GM12878 (cell line): ENCODE measurements around the gene VAV2. TPM values are rescaled to one million over a fixed set of nuclear protein-coding genes. Genes with fewer than 3 reads are reported as not detected.

Experiments
- ATAC-seq: fragments of 200-7000 bp; cut with Tn5 transposase; 3 replicates; pipeline ENCODE4 v1.9.1; 2020; ENCODE audit warnings: mild to moderate bottlenecking, moderate library complexity
- BruUV-seq: library from RNA; stranded (reverse); fragments of 400-500 nt; replicated peaks from 2 replicates; lab custom pipeline; 2021; lab: Mats Ljungman, UMichigan
- CTCF ChIA-PET: fragments of 300-600 bp; sonication (Branson Sonifier 250); formaldehyde crosslinking; extraction: SDS; loops from one replicate; lab custom pipeline; 2021; ENCODE audit warnings: inconsistent platforms; lab: Yijun Ruan, JAX
- POLR2A ChIA-PET: fragments of 350-600 bp; formaldehyde crosslinking; extraction: SDS; loops from one replicate; lab custom pipeline; 2021; ENCODE audit warnings: inconsistent platforms; lab: Charles Lee
- RAD21 ChIA-PET: fragments of 300-600 bp; sonication (Branson Sonifier 250); formaldehyde crosslinking; loops from one replicate; lab custom pipeline; 2023; ENCODE audit warnings: antibody characterized with exemption; ENCODE audit not compliant: unreplicated experiment; lab: Charles Lee
- SMC1A ChIA-PET: fragments of 300-600 bp; sonication (Branson Sonifier 250); formaldehyde crosslinking; loops from one replicate; lab custom pipeline; 2023; ENCODE audit not compliant: unreplicated experiment, uncharacterized antibody; lab: Charles Lee
- DNase-seq: peaks from one replicate; pipeline ENCODE4 v3.0.0-alpha.2; 2011; ENCODE audit warnings: low read depth, low spot score
- FAIRE-seq: peaks from 3 replicates; lab custom pipeline; 2011; peaks lifted over from hg19 to GRCh38; lab: Jason Lieb, UNC
- H2AFZ ChIP-seq: 2 replicates; pipeline ENCODE4 v1.6.0; 2011; ENCODE audit warnings: low read depth, low read length, control low read depth; ENCODE audit not compliant: control insufficient read depth
- H3K27ac ChIP-seq: 2 replicates; pipeline ENCODE4 v1.5.1; 2011; ENCODE audit warnings: control low read depth; ENCODE audit not compliant: control insufficient read depth, insufficient read depth
- H3K27me3 ChIP-seq, 2 experiments: replicated peaks in 1 of 2; 2 replicates each; pipeline versions ENCODE4 v1.6.0 to v1.6.1; 2011; ENCODE audit warnings: low read length in 1 of 2; ENCODE audit not compliant: control insufficient read depth in 2 of 2, insufficient read depth in 2 of 2
- H3K36me3 ChIP-seq, 2 experiments: 2 replicates each; pipeline ENCODE4 v1.5.1; 2011; ENCODE audit warnings: low read length in 1 of 2; ENCODE audit not compliant: control insufficient read depth in 2 of 2, insufficient read depth in 2 of 2
- H3K4me1 ChIP-seq: 2 replicates; pipeline ENCODE4 v1.6.1; 2011; ENCODE audit warnings: mild to moderate bottlenecking, low read length, moderate library complexity, mixed read lengths; ENCODE audit not compliant: control insufficient read depth, insufficient read depth
- H3K4me2 ChIP-seq: 2 replicates; pipeline ENCODE4 v1.6.0; 2011; ENCODE audit warnings: control low read depth; ENCODE audit not compliant: control insufficient read depth, insufficient read depth
- H3K4me3 ChIP-seq: fragments of 200-600 bp; sonication (generic); 2 replicates; pipeline ENCODE4 v1.5.1; 2016
- H3K79me2 ChIP-seq: 2 replicates; pipeline ENCODE4 v1.6.0; 2011; ENCODE audit warnings: low read length; ENCODE audit not compliant: control insufficient read depth, insufficient read depth
- H3K9ac ChIP-seq: 2 replicates; pipeline ENCODE4 v1.8.0; 2011; ENCODE audit warnings: low read length, control low read depth, mixed read lengths; ENCODE audit not compliant: control insufficient read depth, insufficient read depth
- H3K9me3 ChIP-seq: replicated peaks from 3 replicates; pipeline ENCODE4 v1.5.1; 2011; ENCODE audit warnings: mild to moderate bottlenecking, low read length; ENCODE audit not compliant: control insufficient read depth, insufficient read depth
- H4K20me1 ChIP-seq: 2 replicates; pipeline ENCODE4 v1.6.0; 2011; ENCODE audit not compliant: control insufficient read depth, insufficient read depth
- BMI1 ChIP-seq: fragments of 450-650 bp; IDR thresholded peaks from 2 replicates; pipeline ENCODE4 v1.6.1; 2016; ENCODE audit warnings: mild to moderate bottlenecking, moderate library complexity, borderline replicate concordance
- FOXK2 ChIP-seq: fragments of 450-650 bp; IDR thresholded peaks from 2 replicates; pipeline ENCODE4 v1.6.1; 2017; ENCODE audit warnings: mild to moderate bottlenecking, moderate library complexity
- WGBS: methylation state at CpG from one replicate; pipeline ENCODE4 v1.1.6; 2016; ENCODE audit warnings: low lambda C conversion rate; ENCODE audit not compliant: insufficient replicate concordance, insufficient coverage; ENCODE audit errors: missing lambda C conversion rate; 5-methylcytosine and 5-hydroxymethylcytosine counted together
- in situ Hi-C: fragments of 300-500 bp; cut with MboI; formaldehyde crosslinking; loops from 9 replicates; pipeline ENCODE4 v1.14.3; 2018; ENCODE audit warnings: mixed read lengths
- intact Hi-C: fragments of 100-400 bp; cut with micrococcal nuclease; formaldehyde crosslinking; loops from one replicate; pipeline ENCODE4 v1.14.2; 2022; ENCODE audit not compliant: unreplicated experiment
- polyA plus RNA-seq, 11 experiments: library from polyadenylated mRNA; depleted of rRNA in 4 of 11; unstranded in 6 of 11; stranded (reverse) in 5 of 11; fragments of >200 nt; fragmentation: Nextera tagmentation in 4 of 11; fragmentation: Illumina TruSeq in 1 of 11; extraction: Ambion mirVana in 4 of 11; extraction: Trizol in 1 of 11; gene quantifications; 1 replicate in 1 of 11; 2 replicates in 10 of 11; pipeline versions ENCODE4 v1.2.1 to v1.2.3, GENCODE V29; 2011 to 2016; ENCODE audit warnings: inconsistent platforms in 2 of 11, missing spikeins in 2 of 11, low read depth in 1 of 11
- total RNA-seq, 4 experiments: library from RNA; depleted of rRNA in 3 of 4; stranded (reverse); fragments of >200 nt in 3 of 4; fragmentation: Illumina TruSeq in 1 of 4; extraction: Trizol in 1 of 4; gene quantifications; 2 replicates each; pipeline versions ENCODE4 v1.2.1 to v1.2.3, GENCODE V29; 2013 to 2021
- TF ChIP-seq, protein P1 (sequence below): IDR thresholded peaks from 2 replicates; pipeline ENCODE4 v1.6.1; 2011; ENCODE audit warnings: mild to moderate bottlenecking, low read depth, low read length, moderate library complexity; ENCODE audit not compliant: insufficient replicate concordance
- TF ChIP-seq, protein P2 (sequence below): fragments of 450-650 bp; IDR thresholded peaks from 2 replicates; pipeline ENCODE4 v1.6.1; 2016; ENCODE audit warnings: mild to moderate bottlenecking

The VAV2 gene
- total and polyA plus RNA-seq, 10 of the 15 experiments (the other 5 are each of a cell fraction or from before 2014, with no cell fraction given), result 0.13 to 43.9 (median 16.9) TPM

DNA sequence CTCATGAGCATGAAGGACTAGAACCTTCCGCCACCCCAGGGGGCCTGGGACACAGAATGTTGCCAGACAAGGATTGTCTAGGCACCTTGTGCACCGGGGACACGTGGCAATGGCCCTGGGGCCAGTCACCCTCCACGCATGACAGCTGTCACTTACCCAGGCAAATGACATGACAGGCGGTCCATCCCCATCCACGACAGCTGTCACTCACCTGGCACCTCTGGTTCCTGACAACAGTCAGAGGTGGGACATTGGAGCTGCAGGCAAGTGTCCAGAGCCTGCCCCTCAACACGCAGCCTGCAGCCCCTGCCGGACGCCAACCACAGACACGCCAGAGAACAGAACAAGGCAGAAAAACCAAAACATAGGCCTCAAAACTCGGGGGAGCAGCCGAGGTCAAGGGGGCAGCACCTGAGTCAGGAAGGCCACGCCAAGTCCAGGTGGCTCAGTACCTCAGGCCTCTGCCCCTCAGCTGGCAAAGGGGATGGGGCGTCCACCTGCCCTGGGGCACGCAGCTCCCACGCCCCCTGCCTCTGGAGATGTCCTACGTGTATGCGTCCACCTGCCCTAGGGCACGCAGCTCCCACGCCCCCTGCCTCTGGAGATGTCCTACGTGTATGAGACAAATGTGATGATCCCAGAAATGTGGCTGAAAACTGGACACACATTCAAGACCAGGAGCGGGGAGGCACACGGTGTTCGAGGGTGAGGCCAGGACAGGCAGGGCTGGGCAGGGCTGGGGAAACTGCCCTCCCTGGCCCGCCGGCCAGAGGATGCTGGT lies 14.5 kb downstream of the VAV2 start:
- Histone ChIP-seq H3K4me3 (no peak overlapping the region), H3K4me2 (no peak overlapping the region), H3K9me3 (no peaks in the 10 kb centered on the region), H3K36me3 (peaks cover 3 to 7% of the 10 kb centered on the region in 2 experiments; a peak in 3 of 4 replicates), H2AFZ (no peak overlapping the region), H4K20me1 (no peaks in the 10 kb centered on the region; the same call in 1 of the 2 replicates), H3K79me2 (peaks cover 90% of the 10 kb centered on the region)
- FAIRE-seq (no peak), DNase-seq (no peak), ATAC-seq (no peak)
- RAD21 ChIA-PET, result no interaction called here
- in situ Hi-C loops, result no loop called here
- 82% methylated on average over 26 of the region's 26 CpGs for WGBS
- CTCF ChIA-PET, result no interaction called here
- POLR2A ChIA-PET, result no interaction called here
- SMC1A ChIA-PET, result interaction anchor here (1.5 to 1.7 kb wide), 2 partner anchors 9 to 16 kb away, joined by 4 to 6 read pairs; no protein-coding TSS in a partner anchor
- TF ChIP-seq BMI1 (no peak), FOXK2 (no peak)
- TF ChIP-seq, protein P1, sequence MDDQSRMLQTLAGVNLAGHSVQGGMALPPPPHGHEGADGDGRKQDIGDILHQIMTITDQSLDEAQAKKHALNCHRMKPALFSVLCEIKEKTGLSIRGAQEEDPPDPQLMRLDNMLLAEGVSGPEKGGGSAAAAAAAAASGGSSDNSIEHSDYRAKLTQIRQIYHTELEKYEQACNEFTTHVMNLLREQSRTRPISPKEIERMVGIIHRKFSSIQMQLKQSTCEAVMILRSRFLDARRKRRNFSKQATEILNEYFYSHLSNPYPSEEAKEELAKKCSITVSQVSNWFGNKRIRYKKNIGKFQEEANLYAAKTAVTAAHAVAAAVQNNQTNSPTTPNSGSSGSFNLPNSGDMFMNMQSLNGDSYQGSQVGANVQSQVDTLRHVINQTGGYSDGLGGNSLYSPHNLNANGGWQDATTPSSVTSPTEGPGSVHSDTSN, result peak; percentile 64
- TF ChIP-seq, protein P2, sequence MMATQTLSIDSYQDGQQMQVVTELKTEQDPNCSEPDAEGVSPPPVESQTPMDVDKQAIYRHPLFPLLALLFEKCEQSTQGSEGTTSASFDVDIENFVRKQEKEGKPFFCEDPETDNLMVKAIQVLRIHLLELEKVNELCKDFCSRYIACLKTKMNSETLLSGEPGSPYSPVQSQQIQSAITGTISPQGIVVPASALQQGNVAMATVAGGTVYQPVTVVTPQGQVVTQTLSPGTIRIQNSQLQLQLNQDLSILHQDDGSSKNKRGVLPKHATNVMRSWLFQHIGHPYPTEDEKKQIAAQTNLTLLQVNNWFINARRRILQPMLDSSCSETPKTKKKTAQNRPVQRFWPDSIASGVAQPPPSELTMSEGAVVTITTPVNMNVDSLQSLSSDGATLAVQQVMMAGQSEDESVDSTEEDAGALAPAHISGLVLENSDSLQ, result peak; percentile 71; the same call in 1 of the 2 replicates
- TF ChIP-seq, all 136 proteins: peak for 2
- no peaks in the 10 kb centered on the region for H3K27me3 ChIP-seq
- intact Hi-C loops, result no loop called here
- H3K27ac ChIP-seq, result no peak overlapping the region
- peaks cover 32% of the 10 kb centered on the region for H3K4me1 ChIP-seq
- H3K9ac ChIP-seq, result no peak overlapping the region
- no TSS peak for BruUV-seq
